CD4-positive, alpha-beta memory T cell (primary cell): ENCODE data around the gene YDJC. TPM values are rescaled to one million over a fixed set of nuclear protein-coding genes. Genes with fewer than 3 reads are reported as not detected.
"Not testable (repeated sequence)": the region's sequence is repeated elsewhere in the genome, so short reads cannot be mapped to it uniquely, and the experiment has no call there.

Experiments
- CTCF ChIA-PET: fragments of 350-600 bp; sonication (Branson Sonifier 250); formaldehyde crosslinking; loops from one replicate; lab custom pipeline; 2021; ENCODE audit warnings: inconsistent platforms; ENCODE audit not compliant: partially characterized antibody; lab: Charles Lee
- POLR2A ChIA-PET: fragments of 350-600 bp; sonication (Branson Sonifier 250); formaldehyde crosslinking; loops from one replicate; lab custom pipeline; 2021; ENCODE audit not compliant: partially characterized antibody; lab: Charles Lee
- DNase-seq, 5 donors: peaks; one replicate each; pipeline versions ENCODE4 v3.0.0 to v3.0.0-alpha.2; 2020 to 2022; ENCODE audit warnings: mixed read lengths in 1 of 5
- H3K27ac ChIP-seq: one replicate; pipeline ENCODE4 v1.7.0; 2013; ENCODE audit warnings: low read depth, low read length
- H3K27me3 ChIP-seq: 2 replicates; pipeline ENCODE4 v1.7.0; 2013; ENCODE audit warnings: mild to moderate bottlenecking, low read length, moderate library complexity; ENCODE audit not compliant: insufficient read depth
- H3K36me3 ChIP-seq: 2 replicates; pipeline ENCODE4 v1.7.0; 2013; ENCODE audit warnings: mild to moderate bottlenecking, low read length, moderate library complexity; ENCODE audit not compliant: insufficient read depth
- H3K4me1 ChIP-seq: 2 replicates; pipeline ENCODE4 v1.7.0; 2013; ENCODE audit warnings: mild to moderate bottlenecking, low read length, moderate library complexity; ENCODE audit not compliant: insufficient read depth
- H3K4me3 ChIP-seq, 2 donors: one replicate each; pipeline ENCODE4 v1.7.0; 2013; ENCODE audit warnings: low read length in 2 of 2, mild to moderate bottlenecking in 1 of 2
- H3K9me3 ChIP-seq, 2 donors: one replicate each; pipeline ENCODE4 v1.7.0; 2013; ENCODE audit warnings: low read length in 2 of 2, control low read depth in 1 of 2; ENCODE audit not compliant: control insufficient read depth in 1 of 2
- H3K27ac Mint-ChIP-seq, 7 donors: one replicate each; pipeline ENCODE4 v1.8.0; 2020 to 2021; ENCODE audit warnings: mixed read lengths in 7 of 7, mild to moderate bottlenecking in 6 of 7, inconsistent platforms in 3 of 7, moderate library complexity in 3 of 7
- H3K27me3 Mint-ChIP-seq, 2 donors: one replicate each; pipeline ENCODE4 v1.8.0; 2020 to 2021; ENCODE audit warnings: mixed read lengths in 2 of 2
- H3K36me3 Mint-ChIP-seq, 2 donors: one replicate each; pipeline ENCODE4 v1.8.0; 2020 to 2021; ENCODE audit warnings: mixed read lengths in 2 of 2, inconsistent platforms in 1 of 2, mild to moderate bottlenecking in 1 of 2
- H3K4me1 Mint-ChIP-seq, 4 donors: one replicate each; pipeline ENCODE4 v1.8.0; 2020 to 2021; ENCODE audit warnings: mixed read lengths in 4 of 4, mild to moderate bottlenecking in 1 of 4
- H3K4me3 Mint-ChIP-seq, 8 donors: one replicate each; pipeline ENCODE4 v1.8.0; 2020 to 2021; ENCODE audit warnings: mixed read lengths in 8 of 8, mild to moderate bottlenecking in 7 of 8, moderate library complexity in 6 of 8, inconsistent platforms in 3 of 8
- H3K9me3 Mint-ChIP-seq, 8 donors: one replicate each; pipeline ENCODE4 v1.8.0; 2020 to 2021; ENCODE audit warnings: mixed read lengths in 8 of 8, mild to moderate bottlenecking in 5 of 8, inconsistent platforms in 3 of 8, moderate library complexity in 1 of 8
- intact Hi-C: fragments of 100-400 bp; cut with micrococcal nuclease; formaldehyde crosslinking; loops from one replicate; pipeline ENCODE4 v1.15.1; 2023
- polyA plus RNA-seq, 2 donors: library from polyadenylated mRNA; unstranded; fragments of 300-500 nt; fragmentation: Illumina TruSeq; gene quantifications; one replicate each; pipeline ENCODE4 v1.2.3, GENCODE V29; 2021
- total RNA-seq, 2 experiments: library from RNA; stranded (reverse); gene quantifications; one replicate each; pipeline ENCODE4 v1.2.3, GENCODE V29; 2021

The YDJC gene
- total and polyA plus RNA-seq, 4 experiments from 2014 or later, result 45.7 to 52.8 (median 46.7) TPM

GRCh38 chr22:21652010-21652546 lies 22.3 kb upstream of the YDJC start:
- peak overlapping the region; percentile 42 for H3K27ac ChIP-seq
- H3K4me1 ChIP-seq, result peaks cover 31% of the 10 kb centered on the region
- H3K36me3 ChIP-seq, result peaks cover 3% of the 10 kb centered on the region
- Mint-ChIP-seq H3K27ac (peak overlapping the region in 6 of 7 donors; percentile 13 to 87 (median 36)), H3K4me3 (peak overlapping the region; percentile 81 to 95 (median 88)), H3K36me3 (peaks cover 4 to 5% of the 10 kb centered on the region in 2 donors), H3K9me3 (no peaks in the 10 kb centered on the region), H3K27me3 (no peaks in the 10 kb centered on the region), H3K4me1 (peaks cover 13 to 32% (median 22%) of the 10 kb centered on the region in 4 donors)
- ChIA-PET POLR2A (interaction anchor here (1.0 to 4.2 kb wide), 5 partner anchors 8 to 25 kb away, joined by 3 to 26 read pairs (median 7); partner anchors contain the start of genes PPIL2, SDF2L1 and YDJC), CTCF (interaction anchor here (1.0 to 4.3 kb wide), 3 partner anchors 9 to 23 kb away, joined by 3 to 18 read pairs (median 17); partner anchors contain the start of genes SDF2L1 and YDJC)
- peak; percentile 71 to 88 (median 75) for DNase-seq
- H3K9me3 ChIP-seq, result no peaks in the 10 kb centered on the region
- peak overlapping the region; percentile 56 to 74 for H3K4me3 ChIP-seq
- no peaks in the 10 kb centered on the region for H3K27me3 ChIP-seq
- intact Hi-C loops, result loop anchor here (1.0 kb wide), 2 partner anchors 10 to 14 kb away; partner anchors contain the start of genes PPIL2 and SDF2L1

GRCh38 chr22:21651521-21652009 lies 21.7 kb upstream of the YDJC start:
- CTCF ChIA-PET, result interaction anchor here (1.0 to 4.3 kb wide), 3 partner anchors 9 to 22 kb away, joined by 3 to 18 read pairs (median 17); partner anchors contain the start of genes SDF2L1 and YDJC
- Histone ChIP-seq H3K9me3 (no peaks in the 10 kb centered on the region), H3K4me3 (peak overlapping the region; percentile 56 to 74), H3K36me3 (peaks cover 6% of the 10 kb centered on the region), H3K4me1 (peaks cover 31% of the 10 kb centered on the region), H3K27me3 (no peaks in the 10 kb centered on the region), H3K27ac (peak overlapping the region; percentile 42)
- H3K27me3 Mint-ChIP-seq, result peaks cover 0 to 1% of the 10 kb centered on the region in 2 donors
- POLR2A ChIA-PET, result interaction anchor here (1.0 to 4.2 kb wide), 5 partner anchors 8 to 25 kb away, joined by 3 to 26 read pairs (median 7); partner anchors contain the start of genes PPIL2, SDF2L1 and YDJC
- intact Hi-C loops, result loop anchor here (1.0 kb wide), 2 partner anchors 9 to 15 kb away; partner anchors contain the start of genes PPIL2 and SDF2L1
- H3K27ac Mint-ChIP-seq, result peak overlapping the region; percentile 1 to 87 (median 43)
- peaks cover 11 to 31% (median 21%) of the 10 kb centered on the region in 4 donors for H3K4me1 Mint-ChIP-seq
- H3K36me3 Mint-ChIP-seq, result peaks cover 8 to 9% of the 10 kb centered on the region in 2 donors
- no peak for DNase-seq
- H3K9me3 Mint-ChIP-seq, result no peaks in the 10 kb centered on the region
- H3K4me3 Mint-ChIP-seq, result peak overlapping the region; percentile 81 to 95 (median 88)

- Histone ChIP-seq H3K27me3 (no peaks in the 10 kb centered on the region), H3K4me1 (peaks cover 30% of the 10 kb centered on the region), H3K9me3 (no peaks in the 10 kb centered on the region), H3K4me3 (peak overlapping the region; percentile 56 to 74), H3K27ac (no peak overlapping the region), H3K36me3 (peaks cover 6% of the 10 kb centered on the region)
- Mint-ChIP-seq H3K27me3 (peaks cover 0 to 1% of the 10 kb centered on the region in 2 donors), H3K27ac (peak overlapping the region in 5 of 7 donors; percentile 1 to 87 (median 59)), H3K36me3 (peaks cover 11 to 14% of the 10 kb centered on the region in 2 donors), H3K4me3 (peak overlapping the region; percentile 81 to 95 (median 88)), H3K9me3 (no peaks in the 10 kb centered on the region), H3K4me1 (peaks cover 8 to 30% (median 19%) of the 10 kb centered on the region in 4 donors)
- POLR2A ChIA-PET, result interaction anchor here (1.0 to 4.2 kb wide), 5 partner anchors 9 to 24 kb away, joined by 3 to 26 read pairs (median 7); partner anchors contain the start of genes PPIL2, SDF2L1 and YDJC
- CTCF ChIA-PET, result interaction anchor here (1.0 to 4.3 kb wide), 4 partner anchors 8 to 22 kb away, joined by 3 to 18 read pairs (median 12); partner anchors contain the start of genes SDF2L1 and YDJC
- DNase-seq, result no peak
- intact Hi-C loops, result no loop called here
Measured at GRCh38 chr22:21650823-21651520, 21.1 kb upstream of the YDJC start.

GRCh38 chr22:21650280-21650679 lies 20.5 kb upstream of the YDJC start:
- no peak for DNase-seq
- Mint-ChIP-seq H3K4me3 (peak overlapping the region in 4 of 8 donors; percentile 46 to 90 (median 51)), H3K27me3 (peaks cover 0 to 1% of the 10 kb centered on the region in 2 donors), H3K36me3 (peaks cover 11 to 17% of the 10 kb centered on the region in 2 donors), H3K4me1 (peaks cover 8 to 30% (median 18%) of the 10 kb centered on the region in 4 donors), H3K9me3 (no peaks in the 10 kb centered on the region), H3K27ac (peak overlapping the region in 1 of 7 donors; percentile 21)
- Histone ChIP-seq H3K36me3 (peaks cover 6% of the 10 kb centered on the region), H3K9me3 (no peaks in the 10 kb centered on the region), H3K27ac (no peak overlapping the region), H3K27me3 (no peaks in the 10 kb centered on the region), H3K4me1 (peaks cover 30% of the 10 kb centered on the region), H3K4me3 (no peak overlapping the region)
- ChIA-PET CTCF (interaction anchor here (2.7 to 4.3 kb wide), 3 partner anchors 8 to 21 kb away, joined by 7 to 18 read pairs (median 17); partner anchors contain the start of genes SDF2L1 and YDJC), POLR2A (interaction anchor here (0.7 kb wide), 1 partner anchor 1616 kb away, joined by 3 read pairs; no protein-coding TSS in a partner anchor)
- intact Hi-C loops, result no loop called here

- H3K4me1 ChIP-seq, result peaks cover 33% of the 10 kb centered on the region
- ChIA-PET POLR2A (interaction anchor here (1.4 to 7.1 kb wide), 3 partner anchors 14 to 19 kb away, joined by 3 to 201 read pairs (median 4); partner anchors contain the start of genes CCDC116, PPIL2 and YDJC), CTCF (interaction anchor here (0.6 to 7.2 kb wide), 16 partner anchors 8 to 78 kb away, joined by 3 to 245 read pairs (median 5); partner anchors contain the start of genes CCDC116, PPIL2 and YDJC)
- Mint-ChIP-seq H3K36me3 (peaks cover 17 to 30% of the 10 kb centered on the region in 2 donors), H3K4me1 (peaks cover 16 to 46% (median 30%) of the 10 kb centered on the region in 4 donors), H3K9me3 (no peaks in the 10 kb centered on the region), H3K27me3 (peaks cover 0 to 1% of the 10 kb centered on the region in 2 donors), H3K4me3 (peak overlapping the region in 1 of 8 donors; percentile 46), H3K27ac (peak overlapping the region in 4 of 7 donors; percentile 13 to 83 (median 58))
- no peak overlapping the region for H3K27ac ChIP-seq
- no peak overlapping the region for H3K4me3 ChIP-seq
- H3K9me3 ChIP-seq, result no peaks in the 10 kb centered on the region
- H3K27me3 ChIP-seq, result no peaks in the 10 kb centered on the region
- peak; percentile 80 to 85 (median 82) for DNase-seq
- H3K36me3 ChIP-seq, result peaks cover 6% of the 10 kb centered on the region
- intact Hi-C loops, result no loop called here
Measured at GRCh38 chr22:21646608-21647590, 17.1 kb upstream of the YDJC start.

- H3K36me3 ChIP-seq, H3K27me3 ChIP-seq, H3K27ac ChIP-seq, DNase-seq, H3K9me3 Mint-ChIP-seq, intact Hi-C loops, H3K4me3 ChIP-seq, H3K27me3 Mint-ChIP-seq, H3K9me3 ChIP-seq, H3K27ac Mint-ChIP-seq: not testable (repeated sequence)
- Mint-ChIP-seq H3K4me1 (peaks cover 17 to 44% (median 29%) of the 10 kb centered on the region in 4 donors), H3K36me3 (peaks cover 17 to 25% of the 10 kb centered on the region in 2 donors), H3K4me3 (peak overlapping the region in 2 of 8 donors; percentile 42 to 50)
- POLR2A ChIA-PET, result interaction anchor here (7.1 kb wide), 1 partner anchor 17 kb away, joined by 201 read pairs; the partner anchor contains the start of gene YDJC
- CTCF ChIA-PET, result interaction anchor here (0.7 to 7.2 kb wide), 7 partner anchors 11 to 76 kb away, joined by 3 to 245 read pairs (median 11); partner anchors contain the start of genes CCDC116 and YDJC
- H3K4me1 ChIP-seq, result peaks cover 28% of the 10 kb centered on the region
Measured at GRCh38 chr22:21645513-21645912, 15.7 kb upstream of the YDJC start.
